NB4 (cell line): ENCODE results near the gene EDC3.

Experiments
- MYC ChIP-seq: IDR thresholded peaks from 2 replicates; pipeline ENCODE4 v1.6.1; 2011; ENCODE audit warnings: low read depth, low read length
- POLR2A ChIP-seq: IDR thresholded peaks from 2 replicates; pipeline ENCODE4 v1.6.1; 2011; ENCODE audit warnings: mild to moderate bottlenecking; ENCODE audit not compliant: insufficient read length; ENCODE audit errors: extremely low read depth
- TF ChIP-seq, protein P1 (sequence below): IDR thresholded peaks from one replicate; pipeline ENCODE4 v1.5.1; 2012; ENCODE audit warnings: low read depth, low read length
- TF ChIP-seq, protein P2 (sequence below): IDR thresholded peaks from 2 replicates; pipeline ENCODE4 v1.6.1; 2011; ENCODE audit warnings: low read depth, low read length

DNA sequence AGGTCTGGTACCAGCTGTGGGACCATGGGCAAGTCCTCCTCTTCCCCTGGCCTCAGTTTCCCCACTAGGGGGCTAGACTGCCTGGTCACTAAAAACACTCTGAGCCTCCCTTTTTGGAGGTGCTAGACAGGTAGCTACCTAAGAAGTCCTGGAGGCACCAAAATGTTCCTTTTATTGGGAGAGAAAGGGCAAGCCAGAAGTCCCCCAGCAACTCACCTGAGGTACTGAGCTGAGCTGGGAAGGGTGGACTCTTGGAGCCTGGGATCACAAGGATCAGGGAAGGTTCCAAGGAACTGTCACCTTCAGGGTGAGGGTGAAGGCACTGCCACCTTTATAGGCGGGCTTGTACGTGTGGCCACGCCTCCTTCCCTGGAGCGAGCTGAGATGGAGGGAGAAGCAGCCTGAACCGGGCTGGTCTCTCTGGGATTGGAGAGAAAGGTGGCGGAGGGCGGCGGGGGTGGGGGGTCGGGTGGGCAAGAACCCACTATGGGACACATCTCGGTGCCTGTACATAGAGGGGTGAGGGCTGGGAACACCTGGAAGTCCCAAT lies 29.5 kb upstream of the EDC3 start, which contains the start of gene CYP1A1:
- TF ChIP-seq, protein P1, sequence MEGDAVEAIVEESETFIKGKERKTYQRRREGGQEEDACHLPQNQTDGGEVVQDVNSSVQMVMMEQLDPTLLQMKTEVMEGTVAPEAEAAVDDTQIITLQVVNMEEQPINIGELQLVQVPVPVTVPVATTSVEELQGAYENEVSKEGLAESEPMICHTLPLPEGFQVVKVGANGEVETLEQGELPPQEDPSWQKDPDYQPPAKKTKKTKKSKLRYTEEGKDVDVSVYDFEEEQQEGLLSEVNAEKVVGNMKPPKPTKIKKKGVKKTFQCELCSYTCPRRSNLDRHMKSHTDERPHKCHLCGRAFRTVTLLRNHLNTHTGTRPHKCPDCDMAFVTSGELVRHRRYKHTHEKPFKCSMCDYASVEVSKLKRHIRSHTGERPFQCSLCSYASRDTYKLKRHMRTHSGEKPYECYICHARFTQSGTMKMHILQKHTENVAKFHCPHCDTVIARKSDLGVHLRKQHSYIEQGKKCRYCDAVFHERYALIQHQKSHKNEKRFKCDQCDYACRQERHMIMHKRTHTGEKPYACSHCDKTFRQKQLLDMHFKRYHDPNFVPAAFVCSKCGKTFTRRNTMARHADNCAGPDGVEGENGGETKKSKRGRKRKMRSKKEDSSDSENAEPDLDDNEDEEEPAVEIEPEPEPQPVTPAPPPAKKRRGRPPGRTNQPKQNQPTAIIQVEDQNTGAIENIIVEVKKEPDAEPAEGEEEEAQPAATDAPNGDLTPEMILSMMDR = no peak
- no peak for TF ChIP-seq POLR2A
- TF ChIP-seq, protein P2, sequence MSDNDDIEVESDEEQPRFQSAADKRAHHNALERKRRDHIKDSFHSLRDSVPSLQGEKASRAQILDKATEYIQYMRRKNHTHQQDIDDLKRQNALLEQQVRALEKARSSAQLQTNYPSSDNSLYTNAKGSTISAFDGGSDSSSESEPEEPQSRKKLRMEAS = no peak
- no peak for TF ChIP-seq MYC
